ENCODE data around the gene MARCHF5.
"Not testable (repeated sequence)": the region's sequence is repeated elsewhere in the genome, so short reads cannot be mapped to it uniquely, and the experiment has no call there.

MARCHF5 gene

DNA sequence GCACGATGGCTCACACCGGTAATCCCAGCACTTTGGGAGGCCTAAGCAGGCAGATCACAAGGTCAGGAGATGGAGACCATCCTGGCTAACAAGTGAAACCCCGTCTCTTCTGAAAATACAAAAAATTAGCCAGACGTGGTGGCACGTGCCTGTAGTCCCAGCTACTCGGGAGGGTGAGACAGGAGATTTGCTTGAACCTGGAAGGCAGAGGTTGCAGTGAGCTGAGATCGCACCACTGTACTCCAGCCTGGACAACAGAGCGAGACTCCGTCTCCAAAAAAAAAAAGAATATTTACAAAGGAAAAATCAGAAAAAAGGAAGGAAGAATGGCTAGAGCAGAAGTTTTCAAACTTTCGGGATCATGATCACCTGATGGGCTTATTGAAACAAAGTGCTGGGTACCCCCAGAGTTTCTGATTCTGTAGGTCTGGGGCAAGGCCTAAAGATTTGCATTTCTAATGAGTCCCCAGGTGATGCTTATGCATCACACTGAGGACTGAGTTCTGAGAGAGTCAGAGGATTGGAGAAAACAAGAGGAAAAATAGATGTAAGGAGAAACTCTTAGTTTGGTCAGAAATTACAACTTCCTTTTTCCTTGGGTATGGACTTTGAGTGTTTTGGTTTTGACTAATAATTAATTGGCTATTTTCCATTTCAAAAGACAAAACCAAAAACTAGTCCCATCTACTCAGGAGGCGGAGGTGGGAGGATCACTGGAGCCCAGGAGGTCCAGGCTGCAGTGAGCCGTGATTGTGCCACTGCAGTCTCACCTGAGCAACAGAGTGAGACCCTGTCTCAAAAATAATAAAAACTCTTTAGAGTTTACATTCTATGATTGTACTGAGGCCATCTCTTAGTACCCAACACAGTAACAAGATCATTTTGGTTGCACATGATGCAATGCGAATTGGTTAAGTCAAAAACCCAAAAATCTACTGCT, 14.4 kb downstream of the MARCHF5 start:
- DNase-seq (ENCODE audit: low read depth in 2 of 2) = no peak

DNA sequence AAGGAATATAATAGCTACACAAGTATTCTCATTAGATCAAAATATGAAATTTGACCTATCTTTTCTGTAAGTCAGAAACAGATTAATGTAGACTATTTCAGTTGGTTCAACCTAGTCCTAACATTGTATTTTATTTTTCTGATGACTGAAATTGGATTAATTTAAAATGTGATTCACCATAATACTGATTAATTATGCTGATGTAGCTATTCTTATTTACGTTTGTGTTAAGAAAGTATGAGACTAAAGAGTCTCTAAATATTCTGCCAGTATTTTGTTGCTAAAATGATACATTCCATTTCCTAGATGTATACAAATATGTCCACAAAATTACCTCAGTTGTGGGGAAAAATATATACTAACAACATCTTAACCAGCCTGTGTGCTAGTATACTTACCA, 18.3 kb downstream of the MARCHF5 start:
- no peak for DNase-seq (ENCODE audit: low read depth in 2 of 2)

DNA sequence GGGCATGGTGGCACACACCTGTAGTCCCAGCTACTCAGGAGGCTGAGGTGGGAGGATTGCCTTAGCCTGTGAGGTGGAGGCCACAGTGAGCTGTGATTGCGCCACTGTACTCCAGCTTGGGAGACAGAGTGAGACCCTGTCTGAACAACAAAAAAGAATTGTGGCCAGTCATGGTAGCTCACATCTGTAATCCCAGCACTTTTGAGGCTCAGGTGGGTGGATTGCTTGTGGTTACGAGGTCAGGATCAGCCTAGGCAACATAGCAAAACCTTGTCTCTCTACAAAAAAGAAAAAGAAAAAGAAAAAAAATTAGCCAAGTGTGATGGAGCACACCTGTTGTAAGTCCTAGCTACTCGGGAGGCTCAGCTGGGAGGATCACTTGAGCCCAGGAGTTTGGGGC, 22.8 kb downstream of the MARCHF5 start:
- no peak for DNase-seq (ENCODE audit: low read depth in 2 of 2)

DNA sequence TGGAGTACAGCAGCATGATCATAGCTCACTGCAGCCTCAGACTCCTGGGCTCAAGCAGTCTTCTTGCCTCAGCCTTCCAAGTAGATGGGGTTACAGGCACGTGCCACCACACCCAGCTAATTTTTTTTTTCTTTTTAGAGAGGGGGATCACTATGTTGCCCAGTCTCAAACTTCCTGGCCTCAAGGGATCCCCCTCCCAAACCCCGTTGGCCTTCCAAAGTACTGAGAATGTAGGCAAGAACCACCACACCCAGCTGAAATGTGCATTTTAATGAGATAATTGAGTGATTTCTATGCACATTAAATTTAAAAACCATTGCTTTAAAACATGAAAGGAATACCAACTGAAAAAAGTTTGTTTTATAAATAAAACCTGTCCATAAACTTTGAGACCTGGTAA, 25.6 kb downstream of the MARCHF5 start:
- no peak for DNase-seq (ENCODE audit: low read depth in 2 of 2)

DNA sequence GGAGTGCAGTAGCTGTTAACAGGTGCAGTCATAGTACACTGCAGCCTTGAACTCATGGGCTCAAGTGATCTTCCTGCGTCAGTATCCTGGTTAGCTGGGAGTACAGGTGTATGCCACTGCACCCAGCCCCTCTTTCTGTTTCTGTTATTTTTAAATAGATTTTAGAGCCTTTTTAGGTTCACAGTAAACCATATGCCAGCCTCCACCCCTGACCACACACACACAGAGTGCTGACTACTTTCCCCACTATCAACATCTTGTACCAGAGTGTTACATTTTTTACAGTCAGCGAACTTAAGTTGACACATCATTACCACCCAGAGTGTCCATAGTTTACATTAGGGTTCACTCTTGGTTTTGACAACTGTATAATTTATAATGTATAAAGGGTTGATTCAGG, 32.1 kb downstream of the MARCHF5 start:
- no peak for DNase-seq (ENCODE audit: low read depth in 2 of 2)

DNA sequence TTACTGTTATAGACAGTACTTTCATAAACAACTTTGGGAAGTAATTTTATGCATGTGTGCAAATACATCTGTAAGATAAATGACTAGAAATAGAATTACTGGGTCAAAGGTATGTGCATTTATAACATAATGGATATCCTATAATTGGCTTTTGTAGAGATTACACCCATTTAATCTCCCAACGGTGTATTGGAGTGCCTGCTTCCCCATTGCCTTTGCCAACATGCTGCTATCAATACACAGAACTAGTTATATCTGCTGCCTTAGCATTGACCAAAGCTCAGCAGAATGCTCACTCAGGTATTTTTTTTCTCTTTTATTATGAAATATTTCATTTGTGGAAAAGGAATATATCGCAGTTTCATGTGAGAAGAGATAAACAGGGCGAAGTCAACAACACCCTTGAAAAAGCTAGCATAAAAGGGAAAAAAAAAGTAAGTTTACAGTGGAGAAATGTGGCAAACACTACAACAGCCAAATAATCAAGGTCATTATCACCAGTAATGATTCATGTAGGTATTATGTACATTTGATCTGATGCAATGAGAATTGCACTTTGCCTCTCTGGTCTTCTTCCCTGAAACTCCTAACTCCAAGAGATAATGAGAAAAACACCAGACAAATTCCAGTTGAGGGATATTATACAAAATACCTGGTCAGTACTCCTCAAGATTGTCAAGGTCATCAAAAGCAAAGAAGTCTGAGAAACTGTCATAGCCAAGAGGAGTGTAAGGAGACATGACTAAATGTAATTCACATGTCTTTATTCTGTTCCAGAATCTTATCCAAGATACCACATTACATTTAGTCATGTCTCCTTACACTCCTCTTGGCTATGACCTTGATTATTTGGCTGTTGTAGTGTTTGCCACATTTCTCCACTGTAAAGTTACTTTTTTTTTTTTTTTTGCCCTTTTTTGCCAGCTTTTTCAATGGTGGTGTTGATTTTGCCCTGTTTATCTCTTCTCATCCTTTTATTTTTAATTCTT, 36.8 kb downstream of the MARCHF5 start:
- DNase-seq (ENCODE audit: low read depth in 2 of 2) = no peak

DNA sequence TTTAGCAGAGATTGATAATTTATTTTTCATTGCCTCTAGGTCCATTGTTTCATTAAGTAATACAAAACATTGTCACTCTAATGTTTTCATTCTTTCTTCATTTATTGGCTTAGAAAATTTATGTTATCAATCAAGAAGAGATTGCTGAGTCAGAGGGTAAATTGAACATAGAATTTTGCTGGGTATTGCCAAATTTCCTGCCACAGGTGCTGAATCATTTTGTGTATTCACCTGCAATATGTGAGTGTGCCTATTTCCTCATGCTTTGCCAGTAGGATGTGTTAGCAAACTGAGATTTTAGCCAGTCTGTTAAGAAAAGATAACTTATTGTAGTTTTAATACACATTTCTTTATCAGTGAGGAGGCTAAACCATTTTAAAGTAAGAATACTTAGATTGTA, 38.0 kb downstream of the MARCHF5 start:
- no peak for DNase-seq (ENCODE audit: low read depth in 2 of 2)

DNA sequence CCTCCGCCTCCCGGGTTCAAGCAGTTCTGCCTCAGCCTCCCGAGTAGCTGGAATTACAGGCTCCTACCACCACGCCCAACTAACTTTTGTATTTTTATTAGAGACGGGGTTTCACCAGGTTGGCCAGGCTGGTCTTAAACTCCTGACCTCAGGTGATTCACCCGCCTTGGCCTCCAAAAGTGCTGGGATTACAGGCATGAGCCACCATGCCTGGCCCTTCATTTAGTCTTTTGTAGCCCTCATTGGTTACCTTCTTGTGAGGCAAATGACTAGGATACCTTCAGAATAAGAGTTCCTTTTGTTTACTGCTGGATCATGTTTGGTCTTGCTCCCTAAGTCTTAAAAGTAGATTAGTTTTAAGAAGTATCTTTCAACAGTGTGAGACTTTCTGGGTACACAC, 39.0 kb downstream of the MARCHF5 start:
- DNase-seq (ENCODE audit: low read depth in 2 of 2) = not testable (repeated sequence)

DNA sequence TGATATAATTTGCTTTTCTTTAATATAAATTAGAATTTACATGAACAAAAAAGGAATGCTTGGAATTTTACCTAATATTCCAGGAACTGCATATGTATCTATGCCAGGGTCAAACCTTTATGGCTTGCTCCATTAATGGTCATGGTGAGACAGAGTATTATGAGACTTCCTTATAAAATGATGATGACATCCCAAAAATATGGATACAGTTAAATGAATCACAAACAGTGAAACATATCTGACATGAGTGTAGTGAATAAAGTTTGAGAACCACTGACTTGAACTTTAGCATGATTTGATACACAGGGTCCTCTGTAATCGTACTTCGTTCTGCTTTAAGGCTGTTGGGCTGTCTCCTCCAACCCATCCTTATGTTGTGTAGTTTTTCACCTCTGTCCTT, 51.8 kb downstream of the MARCHF5 start:
- no peak for DNase-seq (ENCODE audit: low read depth in 2 of 2)

DNA sequence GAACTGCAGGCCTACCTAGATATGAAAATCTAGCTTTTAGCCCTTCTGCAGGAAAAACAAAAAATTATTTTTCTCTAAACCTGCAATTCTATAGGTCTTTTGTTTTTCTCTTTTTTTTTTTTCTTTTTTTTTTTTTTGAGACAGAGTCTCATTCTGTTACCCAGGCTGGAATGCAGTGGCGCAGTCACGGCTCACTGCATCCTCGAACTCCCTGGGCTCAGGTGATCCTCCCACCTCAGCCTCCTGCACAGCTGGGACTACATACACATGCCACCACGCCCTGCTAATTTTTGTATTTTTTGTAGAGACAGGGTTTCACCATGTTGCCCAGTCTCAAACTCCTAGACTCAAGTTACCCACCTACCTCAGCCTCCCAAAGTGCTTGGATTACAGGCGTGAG, 54.6 kb downstream of the MARCHF5 start:
- DNase-seq (ENCODE audit: low read depth in 2 of 2) = not testable (repeated sequence)

DNA sequence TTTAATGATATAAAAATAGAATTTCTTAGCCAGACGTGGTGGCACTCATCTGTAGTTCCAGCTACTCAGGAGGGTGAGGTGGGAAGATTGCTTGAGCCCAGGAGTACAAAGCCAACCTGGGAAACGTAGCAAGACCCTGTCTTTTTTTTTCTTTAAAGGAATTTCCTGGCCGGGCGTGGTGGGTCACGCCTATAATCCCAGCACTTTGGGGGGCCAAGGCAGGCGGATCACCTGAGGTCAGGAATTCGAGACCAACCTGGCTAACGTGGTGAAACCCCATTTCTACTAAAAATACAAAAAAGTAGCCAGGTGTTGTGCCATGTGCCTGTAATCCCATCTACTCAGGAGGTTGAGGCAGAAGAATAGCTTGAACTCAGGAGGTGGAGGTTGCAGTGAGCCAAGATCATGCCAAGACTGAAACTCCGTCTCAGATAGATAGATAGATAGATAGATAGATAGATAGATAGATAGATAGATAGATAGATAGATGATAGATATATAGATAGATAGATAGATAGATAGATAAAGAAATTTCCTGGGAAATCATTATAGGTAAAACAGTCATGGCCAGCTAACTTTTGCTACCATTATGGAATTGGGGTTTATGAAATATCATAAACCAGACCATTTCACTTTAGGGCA, 56.2 kb downstream of the MARCHF5 start:
- not testable (repeated sequence) for DNase-seq (ENCODE audit: low read depth in 2 of 2)

DNA sequence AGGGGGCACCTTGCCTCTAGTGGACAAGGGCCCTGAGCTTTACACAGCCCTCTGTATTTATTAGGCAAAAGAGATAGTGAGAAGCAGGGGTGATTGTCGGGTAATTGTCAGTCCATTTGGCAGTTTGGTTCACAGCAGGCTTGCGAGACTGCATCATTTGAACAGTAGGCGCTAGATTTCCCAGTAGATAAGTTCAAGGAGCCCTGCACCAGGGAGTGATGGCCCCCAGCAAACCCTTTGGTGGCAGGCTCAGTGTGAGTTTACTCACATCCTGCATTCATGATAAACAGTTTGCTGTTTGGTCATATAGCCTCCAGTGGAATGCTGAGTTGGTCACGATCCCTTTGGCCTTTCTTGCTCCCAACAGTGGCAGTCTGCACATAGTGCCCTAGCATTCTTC, 59.4 kb downstream of the MARCHF5 start:
- DNase-seq (ENCODE audit: low read depth in 2 of 2) = no peak

DNA sequence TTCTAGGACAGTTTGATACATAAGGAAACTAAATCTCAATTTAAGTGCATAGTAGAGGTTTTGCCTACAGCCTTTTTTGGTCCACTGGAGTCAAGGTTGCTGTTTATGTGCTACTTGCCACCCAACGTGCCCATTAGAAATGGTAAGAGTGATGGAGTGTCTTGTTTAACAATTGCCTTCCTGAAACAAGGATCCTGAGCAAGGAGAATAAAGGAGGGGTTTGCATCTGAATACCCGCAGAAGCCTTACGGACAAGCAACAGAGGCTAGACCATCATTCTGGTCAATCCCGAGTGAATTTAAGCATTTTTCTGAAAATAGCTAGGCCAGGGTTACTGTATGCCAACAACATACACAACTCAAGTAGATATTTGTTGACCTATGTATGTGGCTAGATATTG, 63.6 kb downstream of the MARCHF5 start:
- no peak for DNase-seq (ENCODE audit: low read depth in 2 of 2)

DNA sequence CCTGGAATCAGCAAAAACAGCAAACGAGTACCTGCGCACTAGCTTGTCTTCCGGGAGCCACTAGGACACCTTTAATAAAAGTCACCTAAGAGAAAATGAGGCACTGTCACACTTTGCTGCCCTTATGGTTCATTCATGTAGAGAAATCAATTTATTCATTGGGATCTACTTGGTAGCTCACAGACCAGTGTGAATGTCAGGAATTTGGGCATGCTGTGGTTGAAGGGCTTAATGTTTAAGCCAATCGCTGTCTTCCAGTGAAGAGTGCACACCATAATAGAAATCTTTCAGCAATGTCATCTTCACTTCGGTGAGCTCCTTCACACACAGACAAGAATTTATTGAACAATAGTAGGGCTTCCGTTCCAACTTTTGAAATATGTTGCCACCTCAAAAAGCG, 65.1 kb downstream of the MARCHF5 start:
- no peak for DNase-seq (ENCODE audit: low read depth in 2 of 2)

DNA sequence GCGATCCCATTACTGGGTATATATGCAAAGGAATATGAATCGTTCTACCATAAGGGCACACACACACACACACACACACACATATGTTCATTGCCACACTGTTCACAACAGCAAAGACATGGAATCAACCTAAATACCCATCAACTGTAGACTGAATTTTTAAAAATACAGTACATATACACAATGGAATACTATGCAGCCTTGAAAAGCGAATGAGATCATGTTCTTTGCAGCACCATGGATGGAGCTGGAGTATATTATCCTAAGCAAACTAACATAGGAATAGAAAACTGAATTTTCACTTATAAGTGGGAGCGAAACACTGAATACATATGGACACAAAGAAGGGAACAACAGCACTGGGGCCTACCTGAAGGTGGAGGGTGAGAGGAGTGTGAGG, 72.5 kb downstream of the MARCHF5 start:
- DNase-seq (ENCODE audit: low read depth in 2 of 2) = no peak

DNA sequence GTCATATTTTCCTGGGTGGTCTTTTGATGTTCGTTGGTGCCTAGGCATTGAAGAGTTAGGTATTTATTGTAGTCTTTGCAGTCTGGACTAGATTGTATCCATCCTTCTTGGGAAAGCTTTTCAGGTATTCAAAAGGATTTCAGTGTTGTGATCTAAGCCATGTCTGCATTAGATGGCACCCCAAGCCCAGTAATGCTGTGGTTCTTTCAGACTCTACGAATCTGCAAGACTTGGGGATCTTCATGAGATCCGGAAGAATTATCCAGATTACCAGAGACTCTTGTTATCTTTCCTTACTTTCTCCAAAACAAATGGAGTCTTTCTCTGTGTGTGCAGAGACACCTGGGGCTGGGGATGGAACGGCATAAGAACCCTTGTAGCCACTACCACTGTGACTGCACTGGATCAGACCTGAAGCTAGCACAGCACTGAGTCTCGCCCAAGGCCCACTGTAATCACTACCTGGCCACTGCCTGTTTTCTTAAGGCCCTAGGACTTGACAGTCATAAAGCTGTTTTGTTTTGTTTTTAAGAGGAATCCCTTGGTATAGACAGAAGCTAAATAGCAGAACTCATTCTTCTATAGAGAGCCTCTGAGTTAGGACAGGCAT, 75.5 kb downstream of the MARCHF5 start:
- no peak for DNase-seq (ENCODE audit: low read depth in 2 of 2)

DNA sequence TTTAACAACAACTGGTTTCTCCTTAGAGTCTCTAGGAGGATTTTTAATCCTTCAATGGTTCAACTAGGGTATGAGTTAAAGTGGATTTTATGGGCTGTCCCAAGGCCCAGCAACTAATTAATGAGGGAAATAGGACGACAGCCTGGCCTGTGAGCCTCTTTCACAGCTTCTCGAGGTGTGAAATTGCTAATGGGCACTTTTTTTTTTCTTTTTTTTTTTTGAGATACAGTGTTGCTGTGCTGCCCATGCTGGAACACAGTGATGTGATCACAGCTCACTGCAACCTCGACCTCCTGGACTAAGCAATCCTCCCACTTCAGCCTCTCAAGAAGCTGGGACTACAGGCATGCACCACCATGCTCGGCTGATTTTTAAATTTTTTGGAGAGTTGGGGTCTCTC, 87.0 kb downstream of the MARCHF5 start:
- no peak for DNase-seq (ENCODE audit: low read depth in 2 of 2)

DNA sequence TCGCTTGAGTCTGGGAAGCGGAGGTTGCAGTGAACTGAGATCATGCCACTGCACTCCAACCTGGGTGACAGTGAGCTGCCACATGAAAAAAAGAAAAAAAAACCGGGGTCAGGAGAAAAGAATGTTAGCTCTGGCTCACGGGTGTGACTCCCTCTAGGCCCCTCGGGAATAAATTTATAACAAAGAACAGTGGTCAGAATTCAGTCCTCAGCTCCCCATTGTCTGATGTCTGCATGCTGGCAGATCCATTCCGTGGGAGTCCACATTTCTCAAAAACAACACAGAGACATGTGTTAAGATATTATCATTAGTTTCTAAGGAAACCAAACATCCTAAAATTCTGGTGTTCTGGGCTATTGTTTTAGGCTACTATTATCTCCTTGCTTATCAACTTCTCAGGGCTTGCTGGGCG, 90.6 kb downstream of the MARCHF5 start:
- DNase-seq (ENCODE audit: low read depth in 2 of 2) = no peak

DNA sequence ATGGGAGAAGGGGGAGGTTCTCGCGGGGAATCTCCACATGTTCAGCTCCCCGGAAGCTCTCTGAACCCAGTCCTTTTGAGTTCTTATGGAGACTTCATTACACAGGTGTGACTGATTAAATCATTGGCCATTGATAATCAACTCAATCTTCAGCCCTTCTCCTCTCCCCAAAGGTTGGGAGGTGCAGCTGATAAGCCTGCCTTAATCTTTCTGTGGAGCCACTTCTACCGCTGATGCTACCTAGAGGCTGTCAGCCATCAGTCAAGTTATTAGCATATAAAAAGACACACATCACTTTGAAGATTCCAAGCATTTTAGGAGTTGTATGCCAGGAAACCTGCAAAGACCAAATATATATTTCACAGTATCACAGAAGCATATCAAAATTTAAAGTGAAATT, 91.7 kb downstream of the MARCHF5 start:
- no peak for DNase-seq (ENCODE audit: low read depth in 2 of 2)

DNA sequence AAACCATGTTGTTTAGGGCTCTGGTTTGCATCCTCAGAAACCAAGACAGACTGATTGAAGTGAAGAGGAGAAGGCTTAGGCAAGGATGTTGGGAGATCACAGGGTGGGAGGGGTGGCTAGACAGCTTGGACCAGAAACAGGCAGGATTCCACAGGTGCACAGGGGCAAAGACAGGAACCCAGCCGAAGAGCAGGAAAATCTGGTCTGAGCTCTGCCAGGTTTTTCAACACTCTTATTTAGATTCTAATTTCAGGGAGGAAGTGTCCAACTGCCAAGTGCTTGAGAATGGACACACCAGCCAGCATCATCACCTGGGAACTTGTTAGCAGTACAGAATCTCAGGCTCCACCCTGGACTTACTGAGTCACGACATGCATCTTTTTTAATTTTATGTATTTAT, 93.8 kb downstream of the MARCHF5 start:
- no peak for DNase-seq (ENCODE audit: low read depth in 2 of 2)

DNA sequence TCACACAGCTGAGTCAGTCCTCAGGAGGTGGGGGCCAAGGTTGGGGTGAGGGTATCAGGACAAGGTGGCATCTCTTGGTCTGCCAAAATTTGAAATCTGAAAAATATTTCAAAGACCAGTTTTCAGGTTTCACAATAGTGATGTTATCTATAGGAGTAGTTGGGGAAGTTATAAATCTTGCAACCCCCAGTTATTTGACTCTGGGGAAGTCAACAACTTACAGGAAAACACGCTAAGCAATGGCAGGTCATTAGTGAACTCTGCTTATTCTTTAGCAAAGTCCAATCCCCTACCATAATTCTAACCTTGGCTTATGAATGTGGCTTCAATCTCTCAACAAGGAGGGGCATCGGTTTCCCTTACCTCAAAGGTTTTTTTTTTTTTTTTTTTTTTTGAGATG, 94.9 kb downstream of the MARCHF5 start:
- DNase-seq (ENCODE audit: low read depth in 2 of 2) = no peak

Data from stimulated activated CD8-positive, alpha-beta memory T cell treated with anti-CD3 and anti-CD28 coated beads, Interleukin-15, amount 100 ng/mL, for 4 hours (primary cell).